ENCODE measurements around the gene GRM1.

GRM1 gene

GRCh38 chr6:146389740-146390139 lies 360.9 kb downstream of the GRM1 start:
- no peak for DNase-seq

GRCh38 chr6:146397638-146398037 lies 368.8 kb downstream of the GRM1 start:
- DNase-seq: no peak

GRCh38 chr6:146402476-146402875 lies 373.6 kb downstream of the GRM1 start:
- no peak for DNase-seq

GRCh38 chr6:146408583-146408982 lies 379.7 kb downstream of the GRM1 start:
- DNase-seq: no peak

GRCh38 chr6:146410851-146411595 lies 382.2 kb downstream of the GRM1 start:
- DNase-seq: no peak

- DNase-seq: no peak
Observed at GRCh38 chr6:146419576-146419975, 390.7 kb downstream of the GRM1 start.

- no peak for DNase-seq
Observed at GRCh38 chr6:146420255-146420654, 391.4 kb downstream of the GRM1 start.

- DNase-seq: no peak
Observed at GRCh38 chr6:146422789-146423375, 394.0 kb downstream of the GRM1 start.

GRCh38 chr6:146423452-146423851 lies 394.6 kb downstream of the GRM1 start:
- DNase-seq: no peak

GRCh38 chr6:146426516-146426915 lies 397.7 kb downstream of the GRM1 start:
- DNase-seq: no peak

- no peak for DNase-seq
Observed at GRCh38 chr6:146429831-146430230, 401.0 kb downstream of the GRM1 start.

GRCh38 chr6:146433881-146434731 lies 405.2 kb downstream of the GRM1 start:
- no peak for DNase-seq

GRCh38 chr6:146434732-146435390 lies 406.0 kb downstream of the GRM1 start:
- no peak for DNase-seq

- no peak for DNase-seq
Observed at GRCh38 chr6:146441907-146442306, 413.0 kb downstream of the GRM1 start.

GRCh38 chr6:146444189-146444588 lies 415.3 kb downstream of the GRM1 start:
- DNase-seq: no peak

GRCh38 chr6:146445233-146445632 lies 416.4 kb downstream of the GRM1 start:
- DNase-seq: no peak

GRCh38 chr6:146456886-146457285 lies 428.0 kb downstream of the GRM1 start:
- DNase-seq: no peak

- no peak for DNase-seq
Observed at GRCh38 chr6:146460941-146461340, 432.1 kb downstream of the GRM1 start.

- DNase-seq: no peak
Observed at GRCh38 chr6:146470091-146470770, 441.4 kb downstream of the GRM1 start.

- DNase-seq: no peak
Observed at GRCh38 chr6:146472918-146473317, 444.1 kb downstream of the GRM1 start.

GRCh38 chr6:146481527-146481926 lies 452.7 kb downstream of the GRM1 start:
- DNase-seq: no peak

- DNase-seq: no peak
Observed at GRCh38 chr6:146484411-146484810, 455.5 kb downstream of the GRM1 start.

All from NCI-H1694 (cell line).